Osteocyte (in vitro differentiated cells): ENCODE results near the gene SIL1. TPM values are rescaled to one million over a fixed set of nuclear protein-coding genes. Genes with fewer than 3 reads are reported as not detected.
"Not testable (repeated sequence)": the region's sequence is repeated elsewhere in the genome, so short reads cannot be mapped to it uniquely, and the experiment has no call there.

Source experiments
- DNase-seq: peaks from one replicate; pipeline ENCODE4 v3.0.0; 2021; ENCODE audit warnings: mixed read lengths; ENCODE audit not compliant: unreplicated experiment; ENCODE audit errors: extremely low spot score
- H3K27ac Mint-ChIP-seq: one replicate; pipeline ENCODE4 v1.8.0; 2021; ENCODE audit warnings: mild to moderate bottlenecking, mixed read lengths; ENCODE audit not compliant: unreplicated experiment
- H3K27me3 Mint-ChIP-seq: one replicate; pipeline ENCODE4 v1.8.0; 2021; ENCODE audit warnings: mixed read lengths; ENCODE audit not compliant: unreplicated experiment
- H3K36me3 Mint-ChIP-seq: one replicate; pipeline ENCODE4 v1.8.0; 2021; ENCODE audit warnings: mixed read lengths; ENCODE audit not compliant: unreplicated experiment
- H3K4me1 Mint-ChIP-seq: one replicate; pipeline ENCODE4 v1.8.0; 2021; ENCODE audit warnings: mixed read lengths; ENCODE audit not compliant: unreplicated experiment
- H3K4me3 Mint-ChIP-seq: one replicate; pipeline ENCODE4 v1.8.0; 2021; ENCODE audit warnings: mild to moderate bottlenecking, moderate library complexity, mixed read lengths; ENCODE audit not compliant: unreplicated experiment
- H3K9me3 Mint-ChIP-seq: one replicate; pipeline ENCODE4 v1.8.0; 2021; ENCODE audit warnings: mixed read lengths; ENCODE audit not compliant: unreplicated experiment
- CTCF ChIP-seq: fragments of 200-600 bp; sonication (generic); IDR thresholded peaks from 2 replicates; pipeline ENCODE4 v1.5.0; 2021; ENCODE audit warnings: antibody characterized with exemption, mild to moderate bottlenecking, moderate library complexity
- total RNA-seq: library from RNA; stranded (reverse); gene quantifications from 2 replicates; pipeline ENCODE4 v1.2.1, GENCODE V29; 2021

Gene SIL1
- total RNA-seq, 1 donor from 2014 or later = 58.4 TPM

GRCh38 chr5:139062910-139063663 is 135.1 kb downstream of the SIL1 start:
- Mint-ChIP-seq H3K4me1 (peaks cover 24% of the 10 kb centered on the region), H3K36me3 (peaks cover 2% of the 10 kb centered on the region), H3K27ac (no peak overlapping the region), H3K4me3 (no peak overlapping the region), H3K27me3 (no peaks in the 10 kb centered on the region), H3K9me3 (no peaks in the 10 kb centered on the region)
- DNase-seq = no peak
- no peak for TF ChIP-seq CTCF

GRCh38 chr5:139061856-139062255 is 136.3 kb downstream of the SIL1 start:
- Mint-ChIP-seq H3K27ac (peak overlapping the region; percentile 78), H3K4me3 (no peak overlapping the region), H3K27me3 (no peaks in the 10 kb centered on the region), H3K36me3 (peaks cover 2% of the 10 kb centered on the region), H3K9me3 (no peaks in the 10 kb centered on the region), H3K4me1 (peaks cover 24% of the 10 kb centered on the region)
- no peak for DNase-seq
- TF ChIP-seq CTCF = no peak

- Mint-ChIP-seq H3K36me3 (peaks cover 2% of the 10 kb centered on the region), H3K9me3 (no peaks in the 10 kb centered on the region), H3K4me3 (no peak overlapping the region), H3K4me1 (peaks cover 23% of the 10 kb centered on the region), H3K27ac (peak overlapping the region; percentile 78), H3K27me3 (no peaks in the 10 kb centered on the region)
- no peak for TF ChIP-seq CTCF
- DNase-seq = no peak
These were observed 136.9 kb downstream of the SIL1 start for GRCh38 chr5:139061274-139061673.

- H3K27ac Mint-ChIP-seq = no peak overlapping the region
- peaks cover 2% of the 10 kb centered on the region for H3K36me3 Mint-ChIP-seq
- H3K27me3 Mint-ChIP-seq = no peaks in the 10 kb centered on the region
- H3K4me3 Mint-ChIP-seq = no peak overlapping the region
- no peak for DNase-seq
- peaks cover 23% of the 10 kb centered on the region for H3K4me1 Mint-ChIP-seq
- no peaks in the 10 kb centered on the region for H3K9me3 Mint-ChIP-seq
- TF ChIP-seq CTCF = no peak
These were observed 140.0 kb downstream of the SIL1 start for GRCh38 chr5:139058121-139058520.

GRCh38 chr5:139057045-139057939 is 140.9 kb downstream of the SIL1 start:
- H3K27ac Mint-ChIP-seq, DNase-seq, H3K4me3 Mint-ChIP-seq, H3K36me3 Mint-ChIP-seq, H3K27me3 Mint-ChIP-seq, H3K9me3 Mint-ChIP-seq: not testable (repeated sequence)
- H3K4me1 Mint-ChIP-seq = peaks cover 16% of the 10 kb centered on the region
